Upper lobe of left lung (tissue), 6 donors: ENCODE measurements around the gene RNASET2. TPM values are rescaled to one million over a fixed set of nuclear protein-coding genes. Genes with fewer than 3 reads are reported as not detected.
A peak's percentile ranks its signal among the peaks of the same experiment; 100 is the strongest.
"Not testable (repeated sequence)": the region's sequence is repeated elsewhere in the genome, so short reads cannot be mapped to it uniquely, and the experiment has no call there.

Experiments
- ATAC-seq, 2 donors: fragments of 200-7000 bp; cut with Tn5 transposase; one replicate each; pipeline ENCODE4 v1.9.1; 2022; ENCODE audit warnings: mild to moderate bottlenecking in 2 of 2, moderate library complexity in 2 of 2; ENCODE audit not compliant: low FRiP score in 2 of 2
- DNase-seq, 2 donors: peaks; one replicate each; pipeline ENCODE4 v3.0.0-alpha.2; 2019 to 2020
- H3K27ac ChIP-seq, 4 donors: fragments of 200-600 bp; sonication (generic); one replicate each; pipeline ENCODE4 v1.5.1; 2016 to 2019
- H3K27me3 ChIP-seq, 4 donors: fragments of 200-600 bp; sonication (generic); one replicate each; pipeline ENCODE4 v1.5.1; 2017 to 2019
- H3K36me3 ChIP-seq, 4 donors: fragments of 200-600 bp; sonication (generic); one replicate each; pipeline ENCODE4 v1.5.1; 2016 to 2019
- H3K4me1 ChIP-seq, 4 donors: fragments of 200-600 bp; sonication (generic); one replicate each; pipeline ENCODE4 v1.5.1; 2018 to 2019
- H3K4me3 ChIP-seq, 4 donors: fragments of 200-600 bp; sonication (generic); one replicate each; pipeline ENCODE4 v1.5.1; 2017 to 2019; ENCODE audit warnings: mild to moderate bottlenecking in 2 of 4, moderate library complexity in 1 of 4
- H3K9me3 ChIP-seq, 4 donors: fragments of 200-600 bp; sonication (generic); one replicate each; pipeline ENCODE4 v1.5.1; 2018 to 2019
- CTCF ChIP-seq, 6 experiments: fragments of 450-650 bp in 4 of 6; fragments of 200-600 bp in 2 of 6; sonication (generic) in 2 of 6; IDR thresholded peaks; one replicate each; pipeline ENCODE4 v1.5.1; 2016 to 2019; ENCODE audit warnings: antibody characterized with exemption in 6 of 6
- EP300 ChIP-seq, 4 donors: sonication (generic); formaldehyde crosslinking; IDR thresholded peaks; one replicate each; pipeline ENCODE4 v1.5.1; 2017; ENCODE audit warnings: antibody characterized with exemption in 4 of 4, control low read depth in 2 of 4
- POLR2A ChIP-seq, 4 donors: fragments of 450-650 bp; IDR thresholded peaks; one replicate each; pipeline ENCODE4 v1.5.1; 2016 to 2017; ENCODE audit warnings: antibody characterized with exemption in 4 of 4, mild to moderate bottlenecking in 2 of 4
- POLR2AphosphoS5 ChIP-seq, 2 donors: sonication (generic); formaldehyde crosslinking; IDR thresholded peaks; one replicate each; pipeline ENCODE4 v1.5.1; 2017; ENCODE audit warnings: antibody characterized with exemption in 2 of 2
- WGBS, 2 donors: methylation state at CpG; one replicate each; pipeline ENCODE4 v1.1.5; 2017 to 2018; 5-methylcytosine and 5-hydroxymethylcytosine counted together
- total RNA-seq, 6 donors: library from RNA; depleted of rRNA in 4 of 6; stranded (reverse); fragments of >200 nt in 4 of 6; gene quantifications; one replicate each; pipeline versions ENCODE4 v1.1.0 to v1.2.1, GENCODE V29; 2016 to 2021
- donor health status: DM: no; HTN: no; CAD: no; lungs with moderate emphysema.
- donor health status: DM: no; HTN: yes; CAD: no; lungs with severe emphysema.

Gene RNASET2
- total RNA-seq, 6 donors from 2014 or later, result 66.4 to 131 (median 94.8) TPM

GRCh38 chr6:166952121-166952520 lies 4.2 kb downstream of the RNASET2 start:
- Histone ChIP-seq H3K27ac (peak overlapping the region in 3 of 4 donors; percentile 82 to 87 (median 87)), H3K4me3 (no peak overlapping the region), H3K9me3 (no peaks in the 10 kb centered on the region), H3K36me3 (peaks cover 0 to 13% (median 2%) of the 10 kb centered on the region in 4 donors), H3K4me1 (peaks cover 23 to 43% (median 26%) of the 10 kb centered on the region in 4 donors), H3K27me3 (no peaks in the 10 kb centered on the region)
- DNase-seq (peak in 1 of 2 donors; percentile 76), ATAC-seq (no peak)
- WGBS, 2 donors, result 84 to 88% methylated on average over 7 to 12 of the region's 12 CpGs
- TF ChIP-seq EP300 (IDR thresholded peaks at IDR 0.05), result no peak

DNA sequence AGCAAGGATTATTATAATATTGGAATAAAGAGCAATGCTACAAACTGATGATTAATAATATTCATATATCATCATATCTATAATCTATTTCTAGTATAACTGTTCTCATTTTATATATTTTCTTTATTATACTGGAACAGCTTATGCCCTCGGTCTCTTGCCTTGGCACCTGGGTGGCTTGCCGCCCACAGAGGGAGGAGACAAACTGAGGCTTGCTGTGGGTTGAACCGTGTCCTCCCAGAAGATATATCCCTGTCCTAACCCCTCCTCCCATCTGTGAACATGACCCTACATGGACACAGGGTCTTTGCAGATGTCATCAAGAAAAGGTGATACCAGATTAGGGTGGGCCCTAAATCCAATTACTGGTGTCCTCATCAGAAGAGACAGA lies 4.7 kb downstream of the RNASET2 start:
- Histone ChIP-seq H3K27me3 (no peaks in the 10 kb centered on the region), H3K36me3 (peaks cover 0 to 18% (median 3%) of the 10 kb centered on the region in 4 donors), H3K4me3 (no peak overlapping the region), H3K9me3 (no peaks in the 10 kb centered on the region), H3K4me1 (peaks cover 21 to 38% (median 23%) of the 10 kb centered on the region in 4 donors), H3K27ac (peak overlapping the region in 3 of 4 donors; percentile 82 to 87 (median 87))
- TF ChIP-seq CTCF (IDR thresholded peaks at IDR 0.05), result no peak
- WGBS, 2 donors, result 87 to 92% methylated on average over 3 of the region's 3 CpGs
- DNase-seq (no peak), ATAC-seq (no peak)

DNA sequence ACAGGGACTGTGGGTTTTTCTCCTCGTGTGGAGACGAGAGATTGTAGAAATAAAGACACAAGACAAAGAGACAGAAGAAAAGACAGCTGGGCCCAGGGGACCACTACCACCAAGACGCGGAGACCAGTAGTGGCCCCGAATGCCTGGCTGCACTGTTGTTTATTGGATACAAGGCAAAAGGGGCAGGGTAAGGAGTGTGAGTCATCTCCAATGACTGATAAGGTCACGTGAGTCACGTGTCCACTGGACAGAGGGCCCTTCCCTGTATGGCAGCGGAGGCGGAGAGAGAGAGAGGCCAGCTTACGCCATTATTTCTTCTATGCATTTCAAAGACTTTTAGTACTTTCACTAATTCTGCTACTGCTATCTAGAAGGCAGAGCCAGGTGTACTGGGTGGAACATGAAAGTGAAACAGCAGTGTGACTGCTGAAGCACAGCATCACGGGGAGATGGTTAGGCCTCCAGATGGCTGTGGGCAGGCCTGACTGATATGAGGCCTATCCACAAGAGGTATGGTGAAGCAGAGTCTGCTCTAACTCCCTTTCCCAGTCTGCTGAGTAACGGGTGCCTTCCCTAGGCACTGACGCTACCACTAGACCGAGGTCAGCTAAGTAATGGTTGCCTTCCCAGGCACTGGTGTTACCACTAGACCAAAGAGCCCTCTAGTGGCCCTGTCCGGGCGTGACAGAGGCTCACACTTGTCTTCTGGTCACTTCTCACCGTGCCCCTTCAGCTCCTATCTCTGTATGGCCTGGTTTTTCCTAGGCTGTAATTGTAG lies 5.3 kb downstream of the RNASET2 start:
- ATAC-seq, result peak in 1 of 2 donors; percentile 40
- peaks cover 4 to 23% (median 6%) of the 10 kb centered on the region in 4 donors for H3K36me3 ChIP-seq
- H3K27me3 ChIP-seq, H3K9me3 ChIP-seq: not testable (repeated sequence)
- H3K27ac ChIP-seq, result peak overlapping the region; percentile 71 to 87 (median 84)
- WGBS, 2 donors, result 58 to 60% methylated on average over 17 of the region's 17 CpGs
- TF ChIP-seq POLR2AphosphoS5 (IDR thresholded peaks at IDR 0.05) (peak in 1 of 2 donors; percentile 8), CTCF (IDR thresholded peaks at IDR 0.05) (peak; percentile 62 to 79 (median 72)), POLR2A (IDR thresholded peaks at IDR 0.05) (peak in 2 of 4 donors; percentile 18 to 25)
- H3K4me1 ChIP-seq, result peaks cover 21 to 38% (median 23%) of the 10 kb centered on the region in 4 donors
- peak overlapping the region in 3 of 4 donors; percentile 9 to 38 (median 18) for H3K4me3 ChIP-seq
- DNase-seq, result peak in 1 of 2 donors; percentile 83

DNA sequence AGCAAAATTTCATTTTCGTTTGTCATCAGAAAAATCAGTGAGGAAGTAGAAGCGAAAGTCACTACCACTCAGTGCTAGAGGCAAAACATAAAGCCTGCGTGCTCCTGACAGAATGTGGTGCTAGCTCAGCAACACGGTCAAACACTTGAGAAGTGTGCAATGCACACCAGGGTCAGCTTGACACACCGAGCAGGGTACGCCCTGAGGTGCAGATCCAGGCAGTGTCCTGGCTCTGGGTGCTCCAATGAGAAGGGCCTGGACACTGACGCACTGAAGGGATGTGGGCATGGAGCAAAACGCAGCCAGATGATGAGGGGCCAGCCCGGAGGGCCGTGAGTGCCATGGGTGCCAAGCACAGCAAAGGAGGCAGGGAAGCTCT lies 5.9 kb downstream of the RNASET2 start:
- no peak for TF ChIP-seq CTCF (IDR thresholded peaks at IDR 0.05)
- peak in 1 of 4 donors; percentile 36 for TF ChIP-seq POLR2A (IDR thresholded peaks at IDR 0.05)
- H3K27me3 ChIP-seq, result no peaks in the 10 kb centered on the region
- H3K27ac ChIP-seq, result peak overlapping the region; percentile 71 to 87 (median 84)
- 80 to 88% methylated on average over 9 to 10 of the region's 10 CpGs for WGBS, 2 donors
- peak; percentile 16 to 62 for ATAC-seq
- H3K36me3 ChIP-seq, result peaks cover 7 to 28% (median 9%) of the 10 kb centered on the region in 4 donors
- peaks cover 19 to 31% (median 20%) of the 10 kb centered on the region in 4 donors for H3K4me1 ChIP-seq
- DNase-seq, result peak in 1 of 2 donors; percentile 32
- H3K9me3 ChIP-seq, result no peaks in the 10 kb centered on the region
- no peak overlapping the region for H3K4me3 ChIP-seq

GRCh38 chr6:166949528-166950442 lies 6.6 kb downstream of the RNASET2 start:
- peak overlapping the region; percentile 71 to 87 (median 84) for H3K27ac ChIP-seq
- H3K4me3 ChIP-seq, result no peak overlapping the region
- DNase-seq, result no peak

GRCh38 chr6:166948724-166949123 lies 7.6 kb downstream of the RNASET2 start:
- H3K27me3 ChIP-seq, DNase-seq, H3K9me3 ChIP-seq, ATAC-seq, H3K4me3 ChIP-seq: not testable (repeated sequence)
- 85 to 93% methylated on average over 6 of the region's 6 CpGs for WGBS, 2 donors
- H3K4me1 ChIP-seq, result peaks cover 3 to 22% (median 17%) of the 10 kb centered on the region in 4 donors
- peak overlapping the region in 3 of 4 donors; percentile 7 to 87 (median 82) for H3K27ac ChIP-seq
- peaks cover 7 to 32% (median 9%) of the 10 kb centered on the region in 4 donors for H3K36me3 ChIP-seq

More at GRCh38 chr6:166949528-166950442, 6.6 kb downstream of the RNASET2 start:
- H3K9me3 ChIP-seq, result no peaks in the 10 kb centered on the region
- no peak for TF ChIP-seq POLR2A (IDR thresholded peaks at IDR 0.05)
- TF ChIP-seq CTCF (IDR thresholded peaks at IDR 0.05), result peak in 1 of 6 experiments; percentile 7
- 56 to 63% methylated on average over 9 of the region's 9 CpGs for WGBS, 2 donors
- ATAC-seq, result peak in 1 of 2 donors; percentile 45
- peaks cover 7 to 32% (median 9%) of the 10 kb centered on the region in 4 donors for H3K36me3 ChIP-seq
- no peaks in the 10 kb centered on the region for H3K27me3 ChIP-seq
- peaks cover 13 to 26% (median 17%) of the 10 kb centered on the region in 4 donors for H3K4me1 ChIP-seq
